DOHH2 (cell line): Measurements from ENCODE around the gene GOLGA6L25.
"Not testable (repeated sequence)": the region's sequence is repeated elsewhere in the genome, so short reads cannot be mapped to it uniquely, and the experiment has no call there.

Experiments
- EZH2phosphoT487 ChIP-seq: fragments of 200-600 bp; sonication (generic); IDR thresholded peaks from 2 replicates; pipeline ENCODE4 v1.6.1; 2017; ENCODE audit warnings: borderline replicate concordance, mild to moderate bottlenecking, antibody characterized with exemption, low read length, moderate library complexity, mixed read lengths
- TF ChIP-seq, protein P1 (sequence below): fragments of 200-600 bp; sonication (generic); IDR thresholded peaks from one replicate; pipeline ENCODE4 v1.5.1; 2014; ENCODE audit warnings: antibody characterized with exemption, mild to moderate bottlenecking, low read depth, low read length; ENCODE audit not compliant: poor library complexity, severe bottlenecking

DNA sequence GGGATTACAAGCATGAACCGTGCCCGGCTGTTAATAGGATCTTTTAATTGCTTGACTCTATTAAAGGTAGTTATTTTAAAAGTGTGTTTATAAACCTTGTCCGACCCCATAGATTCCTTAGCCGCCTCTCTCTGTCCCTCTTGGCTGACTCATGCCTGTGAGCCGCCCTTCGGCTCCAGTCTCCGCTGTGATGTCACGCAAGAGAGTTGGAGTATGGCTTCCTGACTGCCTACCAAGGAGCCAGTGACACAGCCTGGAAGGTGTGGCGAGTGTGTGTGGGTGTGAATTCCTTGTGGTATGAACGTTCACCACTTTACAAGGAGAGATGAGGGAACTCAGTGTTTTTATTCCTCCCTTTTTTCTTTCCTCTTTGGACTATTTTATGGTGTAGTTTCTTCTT lies 44.1 kb downstream of the GOLGA6L25 start:
- TF ChIP-seq, protein P1, sequence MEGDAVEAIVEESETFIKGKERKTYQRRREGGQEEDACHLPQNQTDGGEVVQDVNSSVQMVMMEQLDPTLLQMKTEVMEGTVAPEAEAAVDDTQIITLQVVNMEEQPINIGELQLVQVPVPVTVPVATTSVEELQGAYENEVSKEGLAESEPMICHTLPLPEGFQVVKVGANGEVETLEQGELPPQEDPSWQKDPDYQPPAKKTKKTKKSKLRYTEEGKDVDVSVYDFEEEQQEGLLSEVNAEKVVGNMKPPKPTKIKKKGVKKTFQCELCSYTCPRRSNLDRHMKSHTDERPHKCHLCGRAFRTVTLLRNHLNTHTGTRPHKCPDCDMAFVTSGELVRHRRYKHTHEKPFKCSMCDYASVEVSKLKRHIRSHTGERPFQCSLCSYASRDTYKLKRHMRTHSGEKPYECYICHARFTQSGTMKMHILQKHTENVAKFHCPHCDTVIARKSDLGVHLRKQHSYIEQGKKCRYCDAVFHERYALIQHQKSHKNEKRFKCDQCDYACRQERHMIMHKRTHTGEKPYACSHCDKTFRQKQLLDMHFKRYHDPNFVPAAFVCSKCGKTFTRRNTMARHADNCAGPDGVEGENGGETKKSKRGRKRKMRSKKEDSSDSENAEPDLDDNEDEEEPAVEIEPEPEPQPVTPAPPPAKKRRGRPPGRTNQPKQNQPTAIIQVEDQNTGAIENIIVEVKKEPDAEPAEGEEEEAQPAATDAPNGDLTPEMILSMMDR: not testable (repeated sequence)
- not testable (repeated sequence) for TF ChIP-seq EZH2phosphoT487
